AG04450 (cell line): ENCODE data around the gene TTC7B. TPM values are rescaled to one million over a fixed set of nuclear protein-coding genes. Genes with fewer than 3 reads are reported as not detected.

ENCODE experiments used
- CTCF ChIA-PET: fragments of 300-600, 350-600 bp; formaldehyde crosslinking; extraction: SDS; loops from one replicate; lab custom pipeline; 2022; ENCODE audit warnings: antibody characterized with exemption, inconsistent platforms; lab: Charles Lee
- POLR2A ChIA-PET: fragments of 350-600 bp; formaldehyde crosslinking; extraction: SDS; loops from one replicate; lab custom pipeline; 2021; ENCODE audit warnings: antibody characterized with exemption, inconsistent platforms; lab: Yijun Ruan, JAX
- DNase-seq: peaks from one replicate; pipeline ENCODE4 v3.0.0-alpha.2; 2011; ENCODE audit warnings: low read depth, low spot score
- H3K27ac ChIP-seq: one replicate; pipeline ENCODE4 v1.5.1; 2012; ENCODE audit warnings: low read depth, low read length, control low read depth
- H3K27me3 ChIP-seq: one replicate; pipeline ENCODE4 v1.6.0; 2012; ENCODE audit warnings: low read length; ENCODE audit not compliant: control insufficient read depth, insufficient read depth
- H3K4me3 ChIP-seq: 2 replicates; pipeline ENCODE4 v1.5.1; 2011; ENCODE audit warnings: mild to moderate bottlenecking, low read depth, low read length, control low read depth
- H3K9me3 ChIP-seq: 2 replicates; pipeline ENCODE4 v1.5.1; 2012; ENCODE audit warnings: low read length; ENCODE audit not compliant: control insufficient read depth, insufficient read depth
- CTCF ChIP-seq: IDR thresholded peaks from 2 replicates; pipeline ENCODE4 v1.5.1; 2011; ENCODE audit warnings: low read depth, low read length, control low read depth, inconsistent platforms
- polyA plus RNA-seq: library from polyadenylated mRNA; depleted of rRNA; stranded (reverse); fragments of >200 nt; gene quantifications from 2 replicates; pipeline ENCODE4 v1.2.3, GENCODE V29; 2011

TTC7B gene
- polyA plus RNA-seq, 1 experiment, result 36.0 TPM

- TF ChIP-seq CTCF, result no peak
- no peaks in the 10 kb centered on the region; the same call in 1 of the 2 replicates for H3K9me3 ChIP-seq
- POLR2A ChIA-PET, result no interaction called here
- CTCF ChIA-PET, result interaction anchor here (0.6 kb wide), 1 partner anchor 12 kb away, joined by 3 read pairs; no protein-coding TSS in a partner anchor
- H3K27me3 ChIP-seq, result no peaks in the 10 kb centered on the region
- no peak for DNase-seq
- H3K27ac ChIP-seq, result no peak overlapping the region
- H3K4me3 ChIP-seq, result no peak overlapping the region
These were observed 9.2 kb downstream of the TTC7B start for GRCh38 chr14:90807060-90807459.

- DNase-seq, result no peak
- Histone ChIP-seq H3K9me3 (no peaks in the 10 kb centered on the region; the same call in 1 of the 2 replicates), H3K27ac (no peak overlapping the region), H3K4me3 (no peak overlapping the region), H3K27me3 (no peaks in the 10 kb centered on the region)
- POLR2A ChIA-PET, result no interaction called here
- CTCF ChIA-PET, result interaction anchor here (1.1 kb wide), 1 partner anchor 10 kb away, joined by 3 read pairs; no protein-coding TSS in a partner anchor
- no peak for TF ChIP-seq CTCF
These were observed 10.3 kb downstream of the TTC7B start for GRCh38 chr14:90805662-90806540.

- Histone ChIP-seq H3K27ac (no peak overlapping the region), H3K9me3 (no peaks in the 10 kb centered on the region; the same call in 1 of the 2 replicates), H3K4me3 (no peak overlapping the region), H3K27me3 (no peaks in the 10 kb centered on the region)
- CTCF ChIA-PET, result interaction anchor here (1.1 kb wide), 1 partner anchor 11 kb away, joined by 3 read pairs; no protein-coding TSS in a partner anchor
- POLR2A ChIA-PET, result no interaction called here
- DNase-seq, result no peak
- TF ChIP-seq CTCF, result no peak
These were observed 11.2 kb downstream of the TTC7B start for GRCh38 chr14:90805084-90805391.

GRCh38 chr14:90804292-90805083 is 11.7 kb downstream of the TTC7B start:
- ChIA-PET CTCF (interaction anchor here (0.6 to 1.1 kb wide), 3 partner anchors 11 to 112 kb away, joined by 3 to 4 read pairs (median 3); no protein-coding TSS in a partner anchor), POLR2A (no interaction called here)
- DNase-seq, result no peak
- Histone ChIP-seq H3K9me3 (no peaks in the 10 kb centered on the region; the same call in 1 of the 2 replicates), H3K4me3 (no peak overlapping the region), H3K27me3 (no peaks in the 10 kb centered on the region), H3K27ac (no peak overlapping the region)
- TF ChIP-seq CTCF, result no peak
